Measurements from ENCODE around the gene PCDHB16. TPM values are rescaled to one million over a fixed set of nuclear protein-coding genes. Genes with fewer than 3 reads are reported as not detected.
"Not testable (repeated sequence)": the region's sequence is repeated elsewhere in the genome, so short reads cannot be mapped to it uniquely, and the experiment has no call there.

PCDHB16 gene
- total RNA-seq, 1 donor from 2014 or later: 0.58 TPM

DNA sequence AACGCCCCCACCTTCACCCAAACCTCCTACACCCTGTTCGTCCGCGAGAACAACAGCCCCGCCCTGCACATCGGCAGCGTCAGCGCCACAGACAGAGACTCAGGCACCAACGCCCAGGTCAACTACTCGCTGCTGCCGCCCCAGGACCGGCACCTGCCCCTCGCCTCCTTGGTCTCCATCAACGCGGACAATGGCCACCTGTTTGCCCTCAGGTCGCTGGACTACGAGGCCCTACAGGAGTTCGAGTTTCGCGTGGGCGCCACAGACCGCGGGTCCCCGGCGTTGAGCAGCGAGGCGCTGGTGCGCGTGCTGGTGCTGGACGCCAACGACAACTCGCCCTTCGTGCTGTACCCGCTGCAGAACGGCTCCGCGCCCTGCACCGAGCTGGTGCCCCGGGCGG lies 42.7 kb downstream of the PCDHB16 start:
- ATAC-seq; DNase-seq (ENCODE audit: low spot score): not testable (repeated sequence)

GRCh38 chr5:141225421-141225820 lies 43.2 kb downstream of the PCDHB16 start:
- not testable (repeated sequence) for ATAC-seq; DNase-seq (ENCODE audit: low spot score)

DNA sequence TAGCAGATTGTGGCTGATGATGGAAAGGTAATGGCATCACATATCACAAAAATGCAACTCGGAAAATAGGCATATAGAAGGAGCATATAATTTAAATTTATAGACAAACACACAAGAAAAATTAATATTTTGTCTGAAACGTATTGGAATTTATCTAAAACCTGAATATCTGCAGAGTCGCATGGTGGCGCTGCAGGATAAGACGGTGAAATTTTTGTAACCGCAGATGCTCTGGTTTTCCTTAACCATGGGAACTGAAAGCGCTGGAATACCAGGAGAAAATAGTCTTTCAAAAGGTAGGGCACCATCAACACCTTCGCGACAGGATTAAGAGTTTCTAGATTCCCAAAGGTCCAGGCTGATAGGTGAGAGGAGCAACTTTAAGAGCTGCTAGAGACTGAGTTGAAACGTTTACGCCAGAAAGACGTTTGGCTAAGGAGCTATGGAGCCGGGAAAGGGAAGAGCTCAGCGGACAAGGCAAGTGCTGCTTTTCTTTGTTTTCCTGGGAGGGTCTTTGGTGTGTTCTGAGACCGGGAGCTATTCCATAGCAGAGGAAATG lies 52.0 kb downstream of the PCDHB16 start:
- DNase-seq (ENCODE audit: low spot score) (no peak), ATAC-seq (no peak)

Other genes starting within 250 kb of the PCDHB16 start
- 0.86 TPM for gene PCDHAC2, start 215.9 kb upstream of the PCDHB16 start, total RNA-seq
- gene PCDHB1, start 131.0 kb upstream of the PCDHB16 start, total RNA-seq: not detected
- gene PCDHB2, start 87.8 kb upstream of the PCDHB16 start, total RNA-seq: 0.08 TPM
- 0.15 TPM for gene PCDHB3, start 81.9 kb upstream of the PCDHB16 start, total RNA-seq
- 0.35 TPM for gene PCDHB4, start 60.6 kb upstream of the PCDHB16 start, total RNA-seq
- gene PCDHB5, start 47.2 kb upstream of the PCDHB16 start, total RNA-seq: 0.33 TPM
- gene PCDHB6, start 32.3 kb upstream of the PCDHB16 start, total RNA-seq: 0.10 TPM
- gene PCDHB7, start 9.7 kb upstream of the PCDHB16 start, total RNA-seq: 0.25 TPM
- not detected for gene PCDHB8, start 4.6 kb upstream of the PCDHB16 start, total RNA-seq
- gene PCDHB9, start 4.8 kb downstream of the PCDHB16 start, total RNA-seq: 0.05 TPM
- 0.28 TPM for gene PCDHB10, start 10.0 kb downstream of the PCDHB16 start, total RNA-seq
- 0.20 TPM for gene PCDHB11, start 17.2 kb downstream of the PCDHB16 start, total RNA-seq
- gene PCDHB12, start 26.3 kb downstream of the PCDHB16 start, total RNA-seq: 0.28 TPM
- 0.65 TPM for gene PCDHB13, start 31.5 kb downstream of the PCDHB16 start, total RNA-seq
- gene PCDHB14, start 41.0 kb downstream of the PCDHB16 start, total RNA-seq: 0.75 TPM
- 0.38 TPM for gene PCDHB15, start 63.0 kb downstream of the PCDHB16 start, total RNA-seq
- 0.25 TPM for gene SLC25A2, start 121.7 kb downstream of the PCDHB16 start, total RNA-seq
- 20.6 TPM for gene TAF7, start 138.4 kb downstream of the PCDHB16 start, total RNA-seq
- 0.10 TPM for gene PCDHGA1, start 148.1 kb downstream of the PCDHB16 start, total RNA-seq
- 1.1 TPM for gene PCDHGA2, start 156.4 kb downstream of the PCDHB16 start, total RNA-seq
- gene PCDHGA3, start 161.4 kb downstream of the PCDHB16 start, total RNA-seq: 0.60 TPM
- gene PCDHGB1, start 167.7 kb downstream of the PCDHB16 start, total RNA-seq: 0.63 TPM
- gene PCDHGA4, start 172.6 kb downstream of the PCDHB16 start, total RNA-seq: 0.53 TPM
- 0.81 TPM for gene PCDHGB2, start 177.6 kb downstream of the PCDHB16 start, total RNA-seq
- 0.35 TPM for gene PCDHGA5, start 181.8 kb downstream of the PCDHB16 start, total RNA-seq
- gene PCDHGB3, start 187.9 kb downstream of the PCDHB16 start, total RNA-seq: 0.83 TPM
- 0.68 TPM for gene PCDHGA6, start 191.5 kb downstream of the PCDHB16 start, total RNA-seq
- gene PCDHGA7, start 200.4 kb downstream of the PCDHB16 start, total RNA-seq: 0.33 TPM
- gene PCDHGB4, start 205.3 kb downstream of the PCDHB16 start, total RNA-seq: 2.2 TPM
- 0.35 TPM for gene PCDHGA8, start 210.2 kb downstream of the PCDHB16 start, total RNA-seq
- 4.2 TPM for gene PCDHGB5, start 215.6 kb downstream of the PCDHB16 start, total RNA-seq
- 0.65 TPM for gene PCDHGA9, start 220.4 kb downstream of the PCDHB16 start, total RNA-seq
- gene PCDHGB6, start 225.6 kb downstream of the PCDHB16 start, total RNA-seq: 2.3 TPM
- 2.2 TPM for gene PCDHGA10, start 230.6 kb downstream of the PCDHB16 start, total RNA-seq
- 2.0 TPM for gene PCDHGB7, start 235.3 kb downstream of the PCDHB16 start, total RNA-seq
- 0.68 TPM for gene PCDHGA11, start 238.7 kb downstream of the PCDHB16 start, total RNA-seq
- gene PCDHGA12, start 248.1 kb downstream of the PCDHB16 start, total RNA-seq: 1.0 TPM